HFFc6 (cell line): ENCODE data around the gene CBX1. TPM values are rescaled to one million over a fixed set of nuclear protein-coding genes. Genes with fewer than 3 reads are reported as not detected.

ENCODE experiments used
- DNase-seq: peaks from one replicate; pipeline ENCODE4 v3.0.0-alpha.2; 2018
- H3K27ac Mint-ChIP-seq: 2 replicates; pipeline ENCODE4 v1.8.0; 2020; ENCODE audit warnings: mild to moderate bottlenecking, mixed read lengths
- H3K27me3 Mint-ChIP-seq: 2 replicates; pipeline ENCODE4 v1.8.0; 2021; ENCODE audit warnings: mild to moderate bottlenecking, moderate library complexity, mixed read lengths; ENCODE audit not compliant: insufficient read depth
- H3K36me3 Mint-ChIP-seq: 2 replicates; pipeline ENCODE4 v1.8.0; 2021; ENCODE audit warnings: low read depth, mixed read lengths
- H3K4me1 Mint-ChIP-seq: 2 replicates; pipeline ENCODE4 v1.8.0; 2020; ENCODE audit warnings: low read depth, mixed read lengths
- H3K4me3 Mint-ChIP-seq: 2 replicates; pipeline ENCODE4 v1.8.0; 2020; ENCODE audit warnings: mild to moderate bottlenecking, moderate library complexity, mixed read lengths
- H3K9me3 Mint-ChIP-seq: 2 replicates; pipeline ENCODE4 v1.8.0; 2020; ENCODE audit warnings: mild to moderate bottlenecking, mixed read lengths
- CTCF ChIP-seq: fragments of 200-600 bp; sonication (generic); IDR thresholded peaks from 2 replicates; pipeline ENCODE4 v1.5.0; 2021; ENCODE audit warnings: antibody characterized with exemption, mild to moderate bottlenecking
- total RNA-seq, 6 experiments: library from RNA; stranded (reverse); fragmentation: NEBNext Ultra II Directional; extraction: Animal tissue kit (Norgen Biotek cat#: 25700); gene quantifications; 2 replicates in 1 of 6; 3 replicates in 5 of 6; pipeline ENCODE4 v1.2.3, GENCODE V29; 2021

CBX1 gene
- total RNA-seq, 6 experiments from 2014 or later = 62.2 to 82.1 (median 74.0) TPM

DNA sequence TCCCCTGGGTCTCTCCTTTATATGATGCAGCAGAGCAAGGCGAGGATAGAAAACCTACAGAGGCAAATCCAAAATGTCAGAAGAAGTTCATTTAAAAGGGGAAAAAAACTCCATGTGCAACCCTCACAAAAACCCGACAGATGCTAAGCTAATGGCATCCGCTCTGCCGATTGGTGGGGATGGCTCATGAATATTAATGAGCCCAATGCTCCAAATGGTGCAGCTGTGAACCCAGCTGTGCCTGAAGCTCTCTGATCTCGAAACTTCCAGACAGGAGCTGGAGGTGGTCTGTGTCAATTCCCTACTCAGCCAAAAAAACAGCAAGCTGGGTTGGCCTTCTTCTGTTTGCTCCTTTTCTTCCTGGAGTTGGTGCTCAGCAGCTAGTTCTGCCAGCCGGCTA, 21.8 kb upstream of the CBX1 start:
- H3K36me3 Mint-ChIP-seq = peaks cover 8% of the 10 kb centered on the region
- no peaks in the 10 kb centered on the region for H3K9me3 Mint-ChIP-seq
- DNase-seq = no peak
- H3K27me3 Mint-ChIP-seq = peaks cover 2% of the 10 kb centered on the region; the same call in 1 of the 2 replicates
- H3K4me3 Mint-ChIP-seq = no peak overlapping the region
- TF ChIP-seq CTCF = no peak
- peaks cover 16% of the 10 kb centered on the region for H3K4me1 Mint-ChIP-seq
- no peak overlapping the region for H3K27ac Mint-ChIP-seq

GRCh38 chr17:48122665-48123045, 21.4 kb upstream of the CBX1 start:
- Mint-ChIP-seq H3K27me3 (peaks cover 2% of the 10 kb centered on the region; the same call in 1 of the 2 replicates), H3K4me1 (peaks cover 15% of the 10 kb centered on the region), H3K27ac (no peak overlapping the region), H3K36me3 (peaks cover 8% of the 10 kb centered on the region), H3K9me3 (no peaks in the 10 kb centered on the region), H3K4me3 (no peak overlapping the region)
- TF ChIP-seq CTCF = no peak
- DNase-seq = no peak

DNA sequence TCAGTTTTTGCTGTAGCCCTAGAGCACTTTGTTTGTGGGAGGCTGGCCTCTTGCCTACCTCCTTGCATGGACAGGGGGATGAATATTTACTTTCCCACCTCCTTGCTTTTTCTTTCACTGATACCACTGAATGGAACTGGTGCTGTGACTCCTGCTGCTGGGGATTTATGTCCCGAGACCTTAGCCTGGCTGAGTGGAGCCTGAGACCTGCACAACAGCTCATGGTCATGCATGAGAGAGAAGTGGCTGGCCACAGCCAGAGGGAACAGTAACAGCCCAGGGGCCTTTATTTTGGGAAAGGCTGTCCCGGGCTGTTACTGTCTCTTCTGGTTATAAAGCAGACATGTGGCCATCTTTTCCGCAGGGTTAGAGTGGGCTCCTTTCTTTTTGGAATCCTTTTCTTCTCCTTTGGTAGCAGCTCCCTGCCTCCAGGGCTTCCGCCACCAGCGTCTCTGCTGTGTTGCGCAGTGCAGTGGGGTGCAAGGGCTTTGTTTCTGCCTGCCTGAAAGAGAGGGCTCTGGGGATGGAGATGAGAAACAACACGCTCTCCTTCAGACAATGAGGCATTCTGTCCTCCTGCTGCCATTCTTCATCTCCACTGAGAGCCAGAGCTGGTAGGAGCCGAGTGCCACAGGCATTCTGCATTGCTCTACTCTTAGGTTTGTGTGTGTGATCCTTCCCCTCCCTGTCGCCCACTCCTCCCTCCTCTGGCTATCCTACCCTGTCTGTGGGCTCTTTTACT, 20.8 kb upstream of the CBX1 start:
- H3K4me1 Mint-ChIP-seq = peaks cover 9% of the 10 kb centered on the region
- TF ChIP-seq CTCF = no peak
- peaks cover 2% of the 10 kb centered on the region; the same call in 1 of the 2 replicates for H3K27me3 Mint-ChIP-seq
- no peak overlapping the region for H3K4me3 Mint-ChIP-seq
- DNase-seq = no peak
- peaks cover 8% of the 10 kb centered on the region for H3K36me3 Mint-ChIP-seq
- no peaks in the 10 kb centered on the region for H3K9me3 Mint-ChIP-seq
- H3K27ac Mint-ChIP-seq = no peak overlapping the region

DNA sequence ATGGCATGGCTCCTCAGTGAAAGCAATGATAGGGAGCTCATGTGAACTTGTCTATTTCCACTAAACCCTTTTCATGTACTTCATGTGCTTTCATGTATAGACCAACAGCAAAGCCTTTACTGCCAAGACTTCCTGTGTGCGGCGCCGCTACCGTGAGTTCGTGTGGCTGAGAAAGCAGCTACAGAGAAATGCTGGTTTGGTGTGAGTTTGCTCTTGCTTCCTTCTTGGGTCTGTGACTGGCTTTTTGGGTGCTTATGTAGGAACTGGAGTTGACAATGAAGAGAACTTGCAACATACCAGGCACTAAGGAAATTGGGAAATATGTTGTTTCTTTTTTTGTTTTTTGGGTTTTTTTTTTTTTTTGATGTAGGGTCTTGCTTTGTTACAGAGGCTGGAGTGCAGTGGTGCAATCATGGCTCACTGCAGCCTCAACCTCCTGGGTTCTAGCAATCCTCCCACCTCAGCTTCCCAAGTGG, 12.0 kb upstream of the CBX1 start:
- H3K4me1 Mint-ChIP-seq = peaks cover 21% of the 10 kb centered on the region
- DNase-seq = no peak
- no peak overlapping the region for H3K4me3 Mint-ChIP-seq
- no peak for TF ChIP-seq CTCF
- H3K27me3 Mint-ChIP-seq = no peaks in the 10 kb centered on the region
- no peak overlapping the region for H3K27ac Mint-ChIP-seq
- H3K9me3 Mint-ChIP-seq = no peaks in the 10 kb centered on the region
- peaks cover 12% of the 10 kb centered on the region; the same call in 1 of the 2 replicates for H3K36me3 Mint-ChIP-seq

DNA sequence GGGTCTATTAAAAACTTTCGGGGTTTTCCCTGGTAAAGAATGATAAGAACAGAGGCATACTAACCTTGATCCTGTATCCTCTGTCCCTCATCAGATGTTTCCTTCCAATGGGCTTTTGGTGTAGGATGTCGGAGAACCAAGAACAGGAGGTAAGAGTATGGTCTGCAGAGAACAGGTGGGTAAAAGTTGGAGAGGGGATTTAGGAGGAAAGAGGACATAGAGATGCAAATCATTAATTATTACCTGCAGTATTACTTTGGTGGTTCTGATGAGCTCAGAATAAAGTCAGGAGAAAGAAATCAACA, 10.6 kb upstream of the CBX1 start:
- H3K4me1 Mint-ChIP-seq = peaks cover 25% of the 10 kb centered on the region
- no peak for TF ChIP-seq CTCF
- H3K27me3 Mint-ChIP-seq = no peaks in the 10 kb centered on the region; the same call in 1 of the 2 replicates
- no peaks in the 10 kb centered on the region for H3K9me3 Mint-ChIP-seq
- DNase-seq = no peak
- H3K27ac Mint-ChIP-seq = no peak overlapping the region
- H3K4me3 Mint-ChIP-seq = no peak overlapping the region
- H3K36me3 Mint-ChIP-seq = peaks cover 12% of the 10 kb centered on the region; the same call in 1 of the 2 replicates
